Esophagus muscularis mucosa (tissue), 4 donors: ENCODE measurements around the gene IL17C. TPM values are rescaled to one million over a fixed set of nuclear protein-coding genes. Genes with fewer than 3 reads are reported as not detected.

Experiments used
- DNase-seq: peaks from one replicate; pipeline ENCODE4 v3.0.0-alpha.2; 2017; ENCODE audit errors: extremely low spot score
- H3K27ac ChIP-seq, 4 donors: fragments of 200-600 bp; sonication (generic); replicated peaks in 1 of 4; 1 replicate in 3 of 4; 2 replicates in 1 of 4; pipeline ENCODE4 v1.5.1; 2016 to 2019; ENCODE audit warnings: mild to moderate bottlenecking in 1 of 4
- H3K27me3 ChIP-seq, 4 donors: fragments of 200-600 bp; sonication (generic); one replicate each; pipeline versions ENCODE4 v1.5.1 to v1.6.0; 2016 to 2019
- H3K36me3 ChIP-seq, 4 donors: fragments of 200-600 bp; sonication (generic); one replicate each; pipeline ENCODE4 v1.5.1; 2016 to 2019
- H3K4me1 ChIP-seq, 4 donors: fragments of 200-600 bp; sonication (generic); one replicate each; pipeline ENCODE4 v1.5.1; 2016 to 2019
- H3K4me3 ChIP-seq, 4 donors: fragments of 200-600 bp; sonication (generic); 1 replicate in 2 of 4; 2 replicates in 2 of 4; pipeline ENCODE4 v1.5.1; 2016 to 2019; ENCODE audit warnings: mild to moderate bottlenecking in 4 of 4, moderate library complexity in 1 of 4
- H3K9me3 ChIP-seq, 4 donors: fragments of 200-600 bp; sonication (generic); 1 replicate in 3 of 4; 2 replicates in 1 of 4; pipeline ENCODE4 v1.5.1; 2016 to 2019
- EP300 ChIP-seq: sonication (generic); formaldehyde crosslinking; IDR thresholded peaks from one replicate; pipeline ENCODE4 v1.6.1; 2017; ENCODE audit warnings: antibody characterized with exemption
- POLR2A ChIP-seq: fragments of 450-650 bp; IDR thresholded peaks from one replicate; pipeline ENCODE4 v1.6.1; 2017; ENCODE audit warnings: antibody characterized with exemption, moderate library complexity, mild to moderate bottlenecking, low read depth
- POLR2AphosphoS5 ChIP-seq, 2 donors: sonication (generic); formaldehyde crosslinking; IDR thresholded peaks; one replicate each; pipeline ENCODE4 v1.6.1; 2017; ENCODE audit warnings: antibody characterized with exemption in 2 of 2
- WGBS: methylation state at CpG from one replicate; pipeline ENCODE4 v1.1.5; 2018; 5-methylcytosine and 5-hydroxymethylcytosine counted together
- intact Hi-C: fragments of 100-400 bp; cut with DNase I; formaldehyde crosslinking; loops from one replicate; pipeline ENCODE4 v1.15.1; 2023
- total RNA-seq, 4 donors: library from RNA; depleted of rRNA; stranded (reverse); fragments of >200 nt; gene quantifications; one replicate each; pipeline versions ENCODE4 v1.1.0 to v1.2.1, GENCODE V29; 2016
- TF ChIP-seq, protein P1 (sequence below), 3 experiments: fragments of 200-600 bp in 2 of 3; fragments of 450-650 bp in 1 of 3; sonication (generic) in 2 of 3; IDR thresholded peaks; one replicate each; pipeline ENCODE4 v1.5.1; 2017 to 2019; ENCODE audit warnings: antibody characterized with exemption in 3 of 3, mild to moderate bottlenecking in 2 of 3, moderate library complexity in 1 of 3

Gene IL17C, protein sequence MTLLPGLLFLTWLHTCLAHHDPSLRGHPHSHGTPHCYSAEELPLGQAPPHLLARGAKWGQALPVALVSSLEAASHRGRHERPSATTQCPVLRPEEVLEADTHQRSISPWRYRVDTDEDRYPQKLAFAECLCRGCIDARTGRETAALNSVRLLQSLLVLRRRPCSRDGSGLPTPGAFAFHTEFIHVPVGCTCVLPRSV
- not detected for total RNA-seq

DNA sequence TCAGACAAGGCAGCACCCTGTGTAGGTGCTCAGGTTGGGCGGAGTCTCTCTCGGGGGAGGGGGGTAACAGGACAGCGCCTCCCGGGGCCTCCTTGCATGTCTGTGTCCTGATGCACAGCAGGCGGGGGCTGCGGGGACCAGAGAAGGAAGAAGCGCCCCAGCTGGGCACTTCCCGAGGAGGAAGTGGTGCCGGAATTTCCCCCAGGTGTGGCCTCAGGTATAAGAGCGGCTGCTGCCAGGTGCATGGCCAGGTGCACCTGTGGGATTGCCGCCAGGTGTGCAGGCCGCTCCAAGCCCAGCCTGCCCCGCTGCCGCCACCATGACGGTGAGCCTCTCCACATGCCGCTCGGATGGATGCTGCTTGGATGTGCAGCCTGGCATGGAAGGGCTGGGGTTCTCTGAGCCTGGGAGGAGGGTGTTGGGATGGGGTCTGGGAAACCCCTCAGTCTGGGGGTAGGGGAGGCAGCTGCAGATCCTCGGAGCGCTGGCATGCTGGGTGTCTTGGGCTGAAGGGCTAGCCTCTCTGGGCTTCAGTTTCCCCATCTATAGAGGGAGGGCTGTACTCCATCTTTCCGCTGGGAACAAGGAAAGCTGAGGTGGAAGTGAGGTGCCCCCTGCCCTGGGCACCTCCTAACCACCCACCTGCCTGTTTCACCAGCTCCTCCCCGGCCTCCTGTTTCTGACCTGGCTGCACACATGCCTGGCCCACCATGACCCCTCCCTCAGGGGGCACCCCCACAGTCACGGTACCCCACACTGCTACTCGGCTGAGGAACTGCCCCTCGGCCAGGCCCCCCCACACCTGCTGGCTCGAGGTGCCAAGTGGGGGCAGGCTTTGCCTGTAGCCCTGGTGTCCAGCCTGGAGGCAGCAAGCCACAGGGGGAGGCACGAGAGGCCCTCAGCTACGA is at the start of gene IL17C:
Gene IL17C, plus strand, starts transcription at position 250 of the 908 bp plus-strand sequence. Its CDS starts 70 bp downstream, at position 320.
- WGBS: 48% methylated on average over 16 of the region's 27 CpGs
- Histone ChIP-seq H3K9me3 (no peaks in the 10 kb centered on the region), H3K4me3 (no peak within 1 kb of the TSS), H3K36me3 (peaks cover 0 to 6% (median under 1%) of the 10 kb centered on the region in 4 donors), H3K27ac (no peak within 1 kb of the TSS), H3K4me1 (peaks cover 13 to 32% (median 16%) of the 10 kb centered on the region in 4 donors), H3K27me3 (peaks cover 0 to 79% (median 24%) of the 10 kb centered on the region in 4 donors)
- no peak for DNase-seq
- TF ChIP-seq, protein P1, sequence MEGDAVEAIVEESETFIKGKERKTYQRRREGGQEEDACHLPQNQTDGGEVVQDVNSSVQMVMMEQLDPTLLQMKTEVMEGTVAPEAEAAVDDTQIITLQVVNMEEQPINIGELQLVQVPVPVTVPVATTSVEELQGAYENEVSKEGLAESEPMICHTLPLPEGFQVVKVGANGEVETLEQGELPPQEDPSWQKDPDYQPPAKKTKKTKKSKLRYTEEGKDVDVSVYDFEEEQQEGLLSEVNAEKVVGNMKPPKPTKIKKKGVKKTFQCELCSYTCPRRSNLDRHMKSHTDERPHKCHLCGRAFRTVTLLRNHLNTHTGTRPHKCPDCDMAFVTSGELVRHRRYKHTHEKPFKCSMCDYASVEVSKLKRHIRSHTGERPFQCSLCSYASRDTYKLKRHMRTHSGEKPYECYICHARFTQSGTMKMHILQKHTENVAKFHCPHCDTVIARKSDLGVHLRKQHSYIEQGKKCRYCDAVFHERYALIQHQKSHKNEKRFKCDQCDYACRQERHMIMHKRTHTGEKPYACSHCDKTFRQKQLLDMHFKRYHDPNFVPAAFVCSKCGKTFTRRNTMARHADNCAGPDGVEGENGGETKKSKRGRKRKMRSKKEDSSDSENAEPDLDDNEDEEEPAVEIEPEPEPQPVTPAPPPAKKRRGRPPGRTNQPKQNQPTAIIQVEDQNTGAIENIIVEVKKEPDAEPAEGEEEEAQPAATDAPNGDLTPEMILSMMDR (IDR thresholded peaks at IDR 0.05): no peak
- TF ChIP-seq POLR2A (no peak), POLR2AphosphoS5 (IDR thresholded peaks at IDR 0.05) (no peak), EP300 (no peak)
- intact Hi-C loops: no loop called here

DNA sequence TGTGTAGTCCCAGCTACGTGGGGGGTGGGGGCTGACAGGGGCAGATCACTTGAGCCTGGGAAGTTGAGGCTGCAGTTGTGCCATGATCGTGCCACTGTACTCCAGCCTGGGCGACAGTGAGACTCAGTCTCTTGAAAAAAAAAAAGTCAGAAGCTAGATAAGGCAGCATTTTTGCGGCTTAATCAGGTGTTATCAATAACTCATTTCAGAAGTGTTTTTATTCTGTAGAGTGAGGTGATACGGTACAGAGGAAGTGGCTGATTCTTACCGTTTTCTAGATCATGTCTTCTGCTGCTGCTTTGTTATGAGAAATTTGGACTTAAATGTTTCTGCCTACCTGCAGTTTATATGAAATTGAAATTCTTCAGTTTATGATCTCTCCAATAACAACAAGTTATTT is 49.6 kb upstream of the IL17C start:
- no peaks in the 10 kb centered on the region for H3K9me3 ChIP-seq
- WGBS: 86% methylated on average over 6 of the region's 6 CpGs
- peaks cover 35 to 71% (median 55%) of the 10 kb centered on the region in 4 donors for H3K36me3 ChIP-seq
- intact Hi-C loops: no loop called here
- no peak for TF ChIP-seq EP300
- no peak for TF ChIP-seq POLR2A
- TF ChIP-seq, protein P1 (IDR thresholded peaks at IDR 0.05): no peak
- no peak for TF ChIP-seq POLR2AphosphoS5 (IDR thresholded peaks at IDR 0.05)
- peaks cover 0 to 8% (median 4%) of the 10 kb centered on the region in 4 donors for H3K4me1 ChIP-seq
- H3K27me3 ChIP-seq: no peaks in the 10 kb centered on the region
- no peak overlapping the region for H3K4me3 ChIP-seq
- DNase-seq: no peak
- no peak overlapping the region for H3K27ac ChIP-seq

DNA sequence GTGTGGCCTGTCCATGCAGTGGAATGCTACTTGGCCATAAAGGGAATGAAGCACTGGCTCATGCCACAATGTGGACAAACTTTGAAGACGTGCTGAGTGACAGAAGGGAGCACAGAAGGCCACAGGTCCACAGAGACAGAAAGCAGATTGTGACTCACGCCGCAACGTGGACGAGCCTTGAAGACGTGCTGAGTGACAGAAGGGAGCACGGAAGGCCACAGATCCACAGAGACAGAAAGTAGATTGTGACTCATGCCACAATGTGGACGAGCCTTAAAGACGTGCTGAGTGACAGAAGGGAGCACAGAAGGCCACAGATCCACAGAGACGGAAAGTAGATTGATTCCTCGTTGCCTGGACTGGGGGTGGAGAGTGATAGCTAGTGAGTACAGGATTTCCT is 48.9 kb upstream of the IL17C start:
- Histone ChIP-seq H3K9me3 (no peaks in the 10 kb centered on the region), H3K4me1 (peaks cover 2 to 5% (median 4%) of the 10 kb centered on the region in 4 donors), H3K27ac (no peak overlapping the region), H3K27me3 (no peaks in the 10 kb centered on the region), H3K36me3 (peaks cover 35 to 77% (median 52%) of the 10 kb centered on the region in 4 donors), H3K4me3 (no peak overlapping the region)
- WGBS: 88% methylated on average over 11 of the region's 11 CpGs
- TF ChIP-seq, protein P1 (IDR thresholded peaks at IDR 0.05): no peak
- TF ChIP-seq POLR2A: no peak
- no peak for TF ChIP-seq EP300
- TF ChIP-seq POLR2AphosphoS5 (IDR thresholded peaks at IDR 0.05): no peak
- intact Hi-C loops: no loop called here
- no peak for DNase-seq

GRCh38 chr16:88591577-88592021 is 46.8 kb upstream of the IL17C start:
- Histone ChIP-seq H3K4me1 (peaks cover 0 to 13% (median 2%) of the 10 kb centered on the region in 4 donors), H3K27ac (no peak overlapping the region), H3K27me3 (no peaks in the 10 kb centered on the region), H3K9me3 (no peaks in the 10 kb centered on the region), H3K4me3 (no peak overlapping the region), H3K36me3 (peaks cover 33 to 72% (median 44%) of the 10 kb centered on the region in 4 donors)
- WGBS: 61% methylated on average over 10 of the region's 10 CpGs
- DNase-seq: peak; percentile 93
- intact Hi-C loops: no loop called here
- TF ChIP-seq, protein P1 (IDR thresholded peaks at IDR 0.05): no peak
- no peak for TF ChIP-seq EP300
- no peak for TF ChIP-seq POLR2AphosphoS5 (IDR thresholded peaks at IDR 0.05)
- no peak for TF ChIP-seq POLR2A
